ENCODE results near the gene SYT15. TPM values are rescaled to one million over a fixed set of nuclear protein-coding genes. Genes with fewer than 3 reads are reported as not detected.
A peak's percentile ranks its signal among the peaks of the same experiment; 100 is the strongest.
"Not testable (repeated sequence)": the region's sequence is repeated elsewhere in the genome, so short reads cannot be mapped to it uniquely, and the experiment has no call there.

Gene SYT15
- total RNA-seq, 1 donor from 2014 or later = 6.7 TPM

GRCh38 chr10:46579378-46579777 is 450 bp downstream of the SYT15 start:
- intact Hi-C loops (cut with DNase I); DNase-seq (ENCODE audit: low spot score): not testable (repeated sequence)

- DNase-seq (ENCODE audit: low spot score) = peak; percentile 41
Measured at GRCh38 chr10:46581997-46582396, 3.1 kb downstream of the SYT15 start.

GRCh38 chr10:46582568-46582967 is 3.6 kb downstream of the SYT15 start:
- DNase-seq (ENCODE audit: low spot score); intact Hi-C loops (cut with DNase I): not testable (repeated sequence)

More at GRCh38 chr10:46581997-46582396, 3.1 kb downstream of the SYT15 start:
- intact Hi-C loops (cut with DNase I) = not testable (repeated sequence)

GRCh38 chr10:46584196-46584595 is 5.3 kb downstream of the SYT15 start:
- peak; percentile 53 for DNase-seq (ENCODE audit: low spot score)
- intact Hi-C loops (cut with DNase I) = not testable (repeated sequence)

- intact Hi-C loops (cut with DNase I); DNase-seq (ENCODE audit: low spot score): not testable (repeated sequence)
Measured at GRCh38 chr10:46585246-46585645, 6.3 kb downstream of the SYT15 start.

GRCh38 chr10:46587546-46587945 is 8.6 kb downstream of the SYT15 start:
- intact Hi-C loops (cut with DNase I); DNase-seq (ENCODE audit: low spot score): not testable (repeated sequence)

- DNase-seq (ENCODE audit: low spot score); intact Hi-C loops (cut with DNase I): not testable (repeated sequence)
Measured at GRCh38 chr10:46588221-46588620, 9.3 kb downstream of the SYT15 start.

GRCh38 chr10:46589589-46589988 is 10.7 kb downstream of the SYT15 start:
- intact Hi-C loops (cut with DNase I); DNase-seq (ENCODE audit: low spot score): not testable (repeated sequence)

- intact Hi-C loops (cut with DNase I); DNase-seq (ENCODE audit: low spot score): not testable (repeated sequence)
Measured at GRCh38 chr10:46591053-46591452, 12.1 kb downstream of the SYT15 start.

- peak; percentile 46 for DNase-seq (ENCODE audit: low spot score)
- intact Hi-C loops (cut with DNase I) = not testable (repeated sequence)
Measured at GRCh38 chr10:46593307-46593706, 14.4 kb downstream of the SYT15 start.

- intact Hi-C loops (cut with DNase I); DNase-seq (ENCODE audit: low spot score): not testable (repeated sequence)
Measured at GRCh38 chr10:46594453-46595063, 15.6 kb downstream of the SYT15 start.

- peak; percentile 55 for DNase-seq (ENCODE audit: low spot score)
- intact Hi-C loops (cut with DNase I) = not testable (repeated sequence)
Measured at GRCh38 chr10:46596570-46596969, 17.6 kb downstream of the SYT15 start.

GRCh38 chr10:46597616-46598246 is 18.8 kb downstream of the SYT15 start:
- DNase-seq (ENCODE audit: low spot score) = peak; percentile 64
- intact Hi-C loops (cut with DNase I) = not testable (repeated sequence)

- DNase-seq (ENCODE audit: low spot score); intact Hi-C loops (cut with DNase I): not testable (repeated sequence)
Measured at GRCh38 chr10:46600516-46600915, 21.6 kb downstream of the SYT15 start.

- intact Hi-C loops (cut with DNase I) = not testable (repeated sequence)
Measured at GRCh38 chr10:46615540-46615939, 36.6 kb downstream of the SYT15 start.

GRCh38 chr10:46616227-46616626 is 37.3 kb downstream of the SYT15 start:
- DNase-seq (ENCODE audit: low spot score); intact Hi-C loops (cut with DNase I): not testable (repeated sequence)

More at GRCh38 chr10:46615540-46615939, 36.6 kb downstream of the SYT15 start:
- DNase-seq (ENCODE audit: low spot score) = not testable (repeated sequence)

- intact Hi-C loops (cut with DNase I); DNase-seq (ENCODE audit: low spot score): not testable (repeated sequence)
Measured at GRCh38 chr10:46617134-46617533, 38.2 kb downstream of the SYT15 start.

GRCh38 chr10:46617913-46618312 is 39.0 kb downstream of the SYT15 start:
- DNase-seq (ENCODE audit: low spot score); intact Hi-C loops (cut with DNase I): not testable (repeated sequence)

- intact Hi-C loops (cut with DNase I); DNase-seq (ENCODE audit: low spot score): not testable (repeated sequence)
Measured at GRCh38 chr10:46623899-46624654, 45.1 kb downstream of the SYT15 start.

- intact Hi-C loops (cut with DNase I); DNase-seq (ENCODE audit: low spot score): not testable (repeated sequence)
Measured at GRCh38 chr10:46629805-46630204, 50.9 kb downstream of the SYT15 start.
